ENCODE results near the gene KEL.
A peak's percentile ranks its signal among the peaks of the same experiment; 100 is the strongest.

The KEL gene

DNA sequence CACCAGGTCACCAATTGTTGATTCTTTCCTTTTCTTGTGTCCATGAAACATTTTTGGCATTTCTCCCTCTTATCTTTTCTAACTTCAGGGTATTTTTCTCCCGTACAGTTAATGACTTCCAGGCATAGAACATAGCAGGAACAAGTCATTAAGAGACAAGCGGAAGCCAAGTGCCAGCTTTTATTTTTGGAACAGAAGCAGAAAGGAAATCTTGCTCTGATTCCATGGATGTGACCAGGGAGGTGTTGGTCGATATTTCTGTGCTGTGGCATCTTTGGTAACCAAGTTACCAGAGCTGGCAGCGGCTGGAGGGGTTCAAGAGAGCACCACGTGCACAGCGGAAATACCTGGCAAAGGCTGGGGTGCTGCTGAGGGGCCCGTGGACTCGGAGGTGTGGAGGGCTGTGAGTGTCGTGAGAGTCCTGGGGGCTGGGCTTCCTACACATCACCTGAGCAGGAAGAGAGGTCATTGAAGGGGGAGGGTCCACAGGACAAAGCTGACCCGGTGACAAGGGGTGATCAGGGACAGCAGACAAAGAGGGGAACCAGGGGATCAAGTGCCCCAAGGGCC is 21.1 kb downstream of the KEL start:
- TF ChIP-seq, protein P1, sequence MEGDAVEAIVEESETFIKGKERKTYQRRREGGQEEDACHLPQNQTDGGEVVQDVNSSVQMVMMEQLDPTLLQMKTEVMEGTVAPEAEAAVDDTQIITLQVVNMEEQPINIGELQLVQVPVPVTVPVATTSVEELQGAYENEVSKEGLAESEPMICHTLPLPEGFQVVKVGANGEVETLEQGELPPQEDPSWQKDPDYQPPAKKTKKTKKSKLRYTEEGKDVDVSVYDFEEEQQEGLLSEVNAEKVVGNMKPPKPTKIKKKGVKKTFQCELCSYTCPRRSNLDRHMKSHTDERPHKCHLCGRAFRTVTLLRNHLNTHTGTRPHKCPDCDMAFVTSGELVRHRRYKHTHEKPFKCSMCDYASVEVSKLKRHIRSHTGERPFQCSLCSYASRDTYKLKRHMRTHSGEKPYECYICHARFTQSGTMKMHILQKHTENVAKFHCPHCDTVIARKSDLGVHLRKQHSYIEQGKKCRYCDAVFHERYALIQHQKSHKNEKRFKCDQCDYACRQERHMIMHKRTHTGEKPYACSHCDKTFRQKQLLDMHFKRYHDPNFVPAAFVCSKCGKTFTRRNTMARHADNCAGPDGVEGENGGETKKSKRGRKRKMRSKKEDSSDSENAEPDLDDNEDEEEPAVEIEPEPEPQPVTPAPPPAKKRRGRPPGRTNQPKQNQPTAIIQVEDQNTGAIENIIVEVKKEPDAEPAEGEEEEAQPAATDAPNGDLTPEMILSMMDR (IDR thresholded peaks at IDR 0.05; ENCODE audit: control insufficient read depth, insufficient read depth, low read depth, low read length, missing control alignments) = no peak
- no peak for DNase-seq (ENCODE audit: low read depth)
- no peak overlapping the region for H3K4me3 ChIP-seq (ENCODE audit: control insufficient read depth, low read depth, low read length)

DNA sequence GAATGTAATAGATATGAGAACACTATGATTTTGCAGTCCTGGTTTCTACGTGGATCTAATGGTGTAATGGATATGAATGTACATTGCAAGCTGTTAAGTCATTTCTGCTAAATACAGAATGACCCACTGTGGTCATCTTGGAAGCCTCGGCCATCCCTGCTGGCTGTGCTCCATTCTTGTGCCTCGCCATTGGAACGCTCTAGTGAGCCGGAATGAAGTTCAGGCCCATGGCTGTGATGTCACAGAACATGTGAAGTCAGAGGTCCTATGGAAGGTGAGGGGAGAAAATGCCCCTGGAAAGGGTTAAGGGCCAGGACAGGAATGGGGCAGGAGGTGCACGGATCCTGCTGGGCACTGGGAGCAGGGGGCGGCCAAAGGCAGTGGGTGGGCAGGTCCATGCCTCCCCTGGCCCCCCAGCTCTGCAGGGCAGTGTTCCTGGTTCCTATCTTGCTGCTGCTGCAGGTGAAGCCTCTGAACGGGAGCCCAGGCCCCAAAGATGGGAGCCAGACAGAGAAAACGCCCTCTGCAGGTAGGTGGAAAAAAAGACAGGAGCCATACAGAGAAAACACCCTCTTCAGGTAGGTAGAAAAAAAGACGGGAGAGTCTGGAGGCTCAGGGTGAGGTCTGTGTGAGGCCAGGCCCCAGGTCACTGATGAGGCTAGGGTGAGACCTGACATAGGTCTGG is 22.8 kb downstream of the KEL start, which contains the start of gene LLCFC1:
LLCFC1 (plus strand) TSS at position 259 of the 685 bp plus-strand sequence; CDS start at position 397, 138 bp downstream.
- no peak for DNase-seq (ENCODE audit: low read depth)
- TF ChIP-seq, protein P1 (IDR thresholded peaks at IDR 0.05; ENCODE audit: control insufficient read depth, insufficient read depth, low read depth, low read length, missing control alignments) = peak; percentile 5
- H3K4me3 ChIP-seq (ENCODE audit: control insufficient read depth, low read depth, low read length) = no peak within 1 kb of the TSS

DNA sequence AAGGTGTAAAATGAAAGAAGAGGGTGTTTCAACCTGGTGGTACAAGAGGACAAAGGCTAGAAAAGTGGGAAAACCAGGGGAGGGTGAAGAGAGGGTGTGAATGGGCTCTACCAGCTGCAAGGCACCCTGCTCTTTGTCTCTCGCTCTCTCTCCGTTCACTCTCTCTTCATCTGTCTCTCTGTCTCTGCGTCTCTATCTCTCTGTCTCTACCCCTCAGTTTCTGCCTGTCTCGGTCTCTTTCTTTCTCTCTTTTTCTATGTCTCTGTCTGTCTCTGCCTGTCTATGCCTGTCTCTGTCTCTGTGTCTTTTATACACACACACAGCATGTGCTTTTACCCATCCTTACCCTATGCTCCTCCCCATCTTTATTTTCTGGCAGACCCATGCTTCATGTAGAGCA is 23.6 kb downstream of the KEL start:
- DNase-seq (ENCODE audit: low read depth) = no peak
- H3K4me3 ChIP-seq (ENCODE audit: control insufficient read depth, low read depth, low read length) = no peak overlapping the region
- TF ChIP-seq, protein P1 (IDR thresholded peaks at IDR 0.05; ENCODE audit: control insufficient read depth, insufficient read depth, low read depth, low read length, missing control alignments) = no peak

DNA sequence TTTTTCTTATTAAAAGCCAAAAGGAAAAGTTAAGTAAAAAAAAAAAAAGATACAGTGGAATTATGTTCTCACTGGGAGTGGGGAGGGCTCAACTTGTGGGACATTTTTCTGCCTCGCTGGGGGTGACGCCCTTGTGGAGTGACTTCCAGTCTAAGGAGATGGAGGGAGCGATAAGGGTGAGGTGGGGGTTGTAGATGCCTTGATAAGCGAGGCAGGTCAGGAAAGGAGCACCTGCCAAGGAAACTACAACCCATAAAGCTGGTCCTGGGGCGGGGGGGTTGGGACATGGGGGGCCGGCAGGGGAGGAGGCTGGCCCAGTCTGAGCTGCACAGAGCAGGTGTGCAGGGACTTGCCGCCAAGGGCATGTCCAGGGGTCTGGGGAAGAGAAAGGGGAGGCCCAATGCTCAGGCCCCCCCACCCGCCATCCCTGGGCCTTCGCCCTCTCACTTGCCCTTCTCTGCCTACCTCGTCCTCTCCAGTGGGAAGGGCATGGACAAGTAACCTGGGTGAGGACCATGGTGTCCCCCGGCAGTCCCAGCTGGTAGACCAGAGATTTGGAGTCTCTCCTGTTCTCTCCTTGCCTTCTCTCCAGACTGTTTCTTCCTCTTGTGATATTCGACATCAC is 26.1 kb downstream of the KEL start:
- TF ChIP-seq, protein P1 (IDR thresholded peaks at IDR 0.05; ENCODE audit: control insufficient read depth, insufficient read depth, low read depth, low read length, missing control alignments) = no peak
- H3K4me3 ChIP-seq (ENCODE audit: control insufficient read depth, low read depth, low read length) = no peak overlapping the region
- DNase-seq (ENCODE audit: low read depth) = no peak

DNA sequence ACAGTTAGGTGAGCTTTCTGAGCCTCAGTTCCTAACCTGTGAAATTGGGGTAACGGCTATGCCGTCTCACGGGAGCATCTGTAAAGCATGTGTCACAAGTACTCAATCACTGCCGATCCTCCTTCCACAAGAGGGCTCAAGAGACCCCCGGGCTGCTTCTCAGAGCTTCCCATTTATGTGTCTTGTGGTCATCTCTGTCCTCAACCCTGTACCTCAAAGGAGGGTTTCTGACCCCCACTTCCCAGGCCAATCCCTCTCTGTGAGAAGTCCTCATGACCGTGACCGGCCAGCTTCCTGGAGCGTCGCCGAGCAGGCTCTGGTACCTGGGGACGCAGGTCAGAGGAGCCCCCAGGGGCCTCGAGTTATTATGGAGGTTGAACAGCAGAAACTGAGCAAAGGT is 28.1 kb downstream of the KEL start:
- TF ChIP-seq, protein P1 (IDR thresholded peaks at IDR 0.05; ENCODE audit: control insufficient read depth, insufficient read depth, low read depth, low read length, missing control alignments) = no peak
- H3K4me3 ChIP-seq (ENCODE audit: control insufficient read depth, low read depth, low read length) = no peak overlapping the region
- no peak for DNase-seq (ENCODE audit: low read depth)

DNA sequence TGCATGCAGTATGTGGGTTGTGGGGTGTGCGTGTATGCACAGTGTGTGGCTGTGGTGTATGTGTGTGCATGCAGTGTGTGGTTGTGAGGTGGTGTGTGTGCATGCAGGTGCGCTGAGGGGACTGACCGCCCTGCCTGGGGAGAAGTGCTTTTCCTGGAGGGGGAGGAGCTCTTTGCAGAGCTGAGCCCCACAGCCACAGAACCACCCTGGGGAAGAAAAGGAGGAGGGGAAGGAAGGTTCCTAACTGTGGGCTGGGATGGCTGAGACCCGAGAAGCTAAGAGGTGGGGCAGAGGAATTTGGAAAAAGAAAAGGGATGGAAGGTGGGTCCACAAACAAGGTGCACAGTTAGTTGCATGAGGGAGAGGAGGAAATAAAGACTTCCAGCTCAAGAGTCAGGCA is 28.5 kb downstream of the KEL start, which contains the start of gene TRPV5:
TRPV5 (minus strand) TSS at position 123 of the 400 bp plus-strand sequence. CDS start 287 bp downstream, outside the sequence.
- no peak for DNase-seq (ENCODE audit: low read depth)

More for the DNA sequence above, 28.5 kb downstream of the KEL start, which contains the start of gene TRPV5:
- TF ChIP-seq, protein P1 (IDR thresholded peaks at IDR 0.05; ENCODE audit: control insufficient read depth, insufficient read depth, low read depth, low read length, missing control alignments) = no peak
- H3K4me3 ChIP-seq (ENCODE audit: control insufficient read depth, low read depth, low read length) = no peak within 1 kb of the TSS

All from AG09309 (cell line).